HCT116 (cell line): Measurements from ENCODE around the gene QKI. TPM values are rescaled to one million over a fixed set of nuclear protein-coding genes. Genes with fewer than 3 reads are reported as not detected.

Experiments
- ATAC-seq: fragments of 200-7000 bp; cut with Tn5 transposase; 2 replicates; pipeline ENCODE4 v1.9.1; 2020; ENCODE audit warnings: mild to moderate bottlenecking, moderate library complexity
- BruUV-seq: library from RNA; stranded (reverse); fragments of 400-500 nt; replicated peaks from 2 replicates; lab custom pipeline; 2021; lab: Mats Ljungman, UMichigan
- CTCF ChIA-PET: fragments of 300-600 bp; sonication (Branson Sonifier 250); formaldehyde crosslinking; loops from one replicate; lab custom pipeline; 2021; ENCODE audit warnings: antibody characterized with exemption; lab: Charles Lee
- POLR2A ChIA-PET: fragments of 300-600, 350-600 bp; sonication (Branson Sonifier 250); formaldehyde crosslinking; loops from one replicate; lab custom pipeline; 2021; ENCODE audit warnings: antibody characterized with exemption; lab: Charles Lee
- RAD21 ChIA-PET, 2 experiments: fragments of 300-600 bp; sonication (Branson Sonifier 250); formaldehyde crosslinking; loops; one replicate each; lab custom pipeline; 2023; ENCODE audit warnings: low total read pairs in 2 of 2; ENCODE audit not compliant: uncharacterized antibody in 2 of 2, unreplicated experiment in 2 of 2, low non-redundant PET in 1 of 2; lab: Charles Lee
- DNase-seq: peaks from one replicate; pipeline ENCODE4 v3.0.0-alpha.2; 2010; ENCODE audit warnings: low read depth, low spot score
- H2AFZ ChIP-seq: fragments of 200-600 bp; shearing (Covaris generic), sonication (generic); 2 replicates; pipeline ENCODE4 v1.6.1; 2017; ENCODE audit warnings: low read depth, mixed run types, mixed read lengths, antibody characterized with exemption, low read length; ENCODE audit not compliant: poor library complexity, severe bottlenecking
- H3K27ac ChIP-seq: 2 replicates; pipeline ENCODE4 v1.5.1; 2012; ENCODE audit warnings: low read depth, low read length
- H3K27me3 ChIP-seq: fragments of 200-600 bp; sonication (generic); 2 replicates; pipeline ENCODE4 v1.6.1; 2016; ENCODE audit warnings: mixed run types, low read length, mixed read lengths; ENCODE audit not compliant: insufficient read depth
- H3K36me3 ChIP-seq, 2 experiments: fragments of 200-500 bp in 1 of 2; fragments of 200-600 bp in 1 of 2; sonication (Bioruptor generic) in 1 of 2; sonication (generic) in 1 of 2; 2 replicates each; pipeline versions ENCODE4 v1.5.1 to v1.6.1; 2014 to 2016; ENCODE audit warnings: low read length in 2 of 2, inconsistent platforms in 1 of 2, mixed read lengths in 1 of 2, mixed run types in 1 of 2; ENCODE audit not compliant: insufficient read depth in 2 of 2, control insufficient read depth in 1 of 2
- H3K4me1 ChIP-seq, 2 experiments: fragments of 200-600 bp in 1 of 2; sonication (generic) in 1 of 2; 2 replicates each; pipeline versions ENCODE4 v1.5.1 to v1.6.1; 2012 to 2017; ENCODE audit warnings: low read length in 2 of 2, inconsistent platforms in 1 of 2, mild to moderate bottlenecking in 1 of 2, mixed read lengths in 1 of 2, mixed run types in 1 of 2, moderate library complexity in 1 of 2; ENCODE audit not compliant: insufficient read depth in 2 of 2, control insufficient read depth in 1 of 2
- H3K4me2 ChIP-seq: fragments of 200-600 bp; sonication (generic); 2 replicates; pipeline ENCODE4 v1.6.1; 2017; ENCODE audit warnings: mixed run types, low read length, mixed read lengths
- H3K4me3 ChIP-seq, 2 experiments: fragments of 200-600 bp in 1 of 2; sonication (generic) in 1 of 2; replicated peaks in 1 of 2; 2 replicates each; pipeline ENCODE4 v1.5.1; 2011 to 2016; ENCODE audit warnings: low read length in 2 of 2, control low read depth in 1 of 2, low read depth in 1 of 2, mild to moderate bottlenecking in 1 of 2, mixed read lengths in 1 of 2, mixed run types in 1 of 2
- H3K79me2 ChIP-seq: fragments of 200-600 bp; sonication (generic); 2 replicates; pipeline ENCODE4 v1.6.1; 2017; ENCODE audit warnings: mild to moderate bottlenecking, mixed run types, low read length, moderate library complexity, mixed read lengths; ENCODE audit not compliant: insufficient read depth
- H3K9ac ChIP-seq: fragments of 200-600 bp; sonication (generic); 2 replicates; pipeline ENCODE4 v1.6.1; 2016; ENCODE audit warnings: low read length, mixed read lengths
- H3K9me2 ChIP-seq: fragments of 200-600 bp; sonication (generic), shearing (Covaris generic); 2 replicates; pipeline ENCODE4 v1.6.1; 2017; ENCODE audit warnings: mixed run types, mild to moderate bottlenecking, moderate library complexity; ENCODE audit not compliant: insufficient read depth
- H3K9me3 ChIP-seq, 2 experiments: fragments of 200-500 bp in 1 of 2; fragments of 200-600 bp in 1 of 2; sonication (Bioruptor generic) in 1 of 2; sonication (generic) in 1 of 2; 2 replicates each; pipeline ENCODE4 v1.6.1; 2014 to 2017; ENCODE audit warnings: low read length in 2 of 2, mixed read lengths in 2 of 2, inconsistent platforms in 1 of 2, low read depth in 1 of 2, mild to moderate bottlenecking in 1 of 2, mixed run types in 1 of 2, moderate library complexity in 1 of 2; ENCODE audit not compliant: control insufficient read depth in 1 of 2, insufficient read depth in 1 of 2
- H4K20me1 ChIP-seq: fragments of 200-600 bp; sonication (generic), shearing (Covaris generic); 2 replicates; pipeline ENCODE4 v1.6.1; 2017; ENCODE audit warnings: mixed run types, mild to moderate bottlenecking, moderate library complexity; ENCODE audit not compliant: insufficient read depth
- CBX3 ChIP-seq: IDR thresholded peaks from 2 replicates; pipeline ENCODE4 v1.6.1; 2012; ENCODE audit warnings: low read depth
- CEBPB ChIP-seq: IDR thresholded peaks from 2 replicates; pipeline ENCODE4 v1.6.1; 2012; ENCODE audit warnings: low read depth
- EZH2 ChIP-seq: fragments of 200-600 bp; sonication (generic); IDR thresholded peaks from 2 replicates; pipeline ENCODE4 v1.6.1; 2017; ENCODE audit warnings: antibody characterized with exemption, mixed run types
- EZH2phosphoT487 ChIP-seq: fragments of 200-600 bp; IDR thresholded peaks from 2 replicates; pipeline ENCODE4 v1.6.1; 2018; ENCODE audit warnings: antibody characterized with exemption, borderline replicate concordance
- FOSL1 ChIP-seq: IDR thresholded peaks from 2 replicates; pipeline ENCODE4 v1.6.1; 2012; ENCODE audit warnings: low read depth
- JUND ChIP-seq: IDR thresholded peaks from 2 replicates; pipeline ENCODE4 v1.6.1; 2012
- RAD21 ChIP-seq: IDR thresholded peaks from 2 replicates; pipeline ENCODE4 v1.6.1; 2012; ENCODE audit warnings: low read depth, mild to moderate bottlenecking
- SIN3A ChIP-seq: IDR thresholded peaks from 2 replicates; pipeline ENCODE4 v1.6.1; 2012; ENCODE audit warnings: low read depth
- SP1 ChIP-seq: IDR thresholded peaks from 2 replicates; pipeline ENCODE4 v1.6.1; 2012; ENCODE audit warnings: low read depth
- YY1 ChIP-seq: IDR thresholded peaks from 2 replicates; pipeline ENCODE4 v1.6.1; 2011; ENCODE audit warnings: low read length, low read depth, moderate library complexity, mild to moderate bottlenecking; ENCODE audit not compliant: insufficient replicate concordance; ENCODE audit errors: extremely low read depth
- ZFX ChIP-seq: fragments of 450-650 bp; IDR thresholded peaks from 2 replicates; pipeline ENCODE4 v1.6.1; 2017
- intact Hi-C: fragments of 100-400 bp; cut with micrococcal nuclease; formaldehyde crosslinking; loops from 2 replicates; pipeline ENCODE4 v1.10.0; 2022
- total RNA-seq: library from RNA; stranded (reverse); gene quantifications from one replicate; pipeline ENCODE4 v1.2.1, GENCODE V29; 2021; ENCODE audit not compliant: unreplicated experiment
- TF ChIP-seq, protein P1 (sequence below): IDR thresholded peaks from 2 replicates; pipeline ENCODE4 v1.6.1; 2012
- TF ChIP-seq, protein P2 (sequence below): IDR thresholded peaks from 2 replicates; pipeline ENCODE4 v1.6.1; 2011; ENCODE audit warnings: mild to moderate bottlenecking, low read length, moderate library complexity; ENCODE audit not compliant: insufficient replicate concordance; ENCODE audit errors: extremely low read depth
- TF ChIP-seq, protein P3 (sequence below): IDR thresholded peaks from 2 replicates; pipeline ENCODE4 v1.6.1; 2012; ENCODE audit warnings: low read depth
- TF ChIP-seq, protein P4 (sequence below), 3 experiments: fragments of 200-600 bp in 1 of 3; sonication (generic) in 1 of 3; IDR thresholded peaks in 2 of 3; conservative IDR thresholded peaks in 1 of 3; 2 replicates each; pipeline ENCODE4 v1.5.1; 2012 to 2017; ENCODE audit warnings: low read depth in 2 of 3, low read length in 2 of 3, antibody characterized with exemption in 1 of 3, borderline replicate concordance in 1 of 3, control low read depth in 1 of 3, mild to moderate bottlenecking in 1 of 3, mixed read lengths in 1 of 3, mixed run types in 1 of 3, moderate library complexity in 1 of 3; ENCODE audit not compliant: insufficient read depth in 1 of 3

The QKI gene
- total RNA-seq, 1 experiment from 2014 or later = 35.3 TPM

DNA sequence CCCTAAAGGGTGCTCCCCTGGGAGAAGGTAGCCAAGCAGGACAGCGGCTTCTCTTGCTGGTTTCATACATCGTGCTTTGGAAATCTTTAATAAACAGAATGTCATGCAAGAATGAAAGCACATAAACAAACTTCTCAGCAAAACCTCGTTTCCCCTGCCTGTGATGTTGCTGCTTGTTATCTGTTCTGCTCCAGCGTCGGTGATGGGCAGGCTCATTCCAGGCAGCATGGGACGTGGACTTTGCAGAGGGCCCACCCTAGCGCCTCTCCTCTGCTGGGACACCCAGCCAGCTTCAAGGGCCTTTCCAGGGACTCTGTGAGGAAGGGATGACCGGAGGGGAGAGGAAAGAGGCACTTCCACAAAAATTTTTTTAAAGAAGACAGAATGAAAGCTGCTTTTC lies 197.7 kb downstream of the QKI start (continued):
- TF ChIP-seq, protein P1, sequence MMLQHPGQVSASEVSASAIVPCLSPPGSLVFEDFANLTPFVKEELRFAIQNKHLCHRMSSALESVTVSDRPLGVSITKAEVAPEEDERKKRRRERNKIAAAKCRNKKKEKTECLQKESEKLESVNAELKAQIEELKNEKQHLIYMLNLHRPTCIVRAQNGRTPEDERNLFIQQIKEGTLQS = no peak
- TF ChIP-seq CBX3 = no peak
- no peak for TF ChIP-seq CEBPB
- TF ChIP-seq, protein P2, sequence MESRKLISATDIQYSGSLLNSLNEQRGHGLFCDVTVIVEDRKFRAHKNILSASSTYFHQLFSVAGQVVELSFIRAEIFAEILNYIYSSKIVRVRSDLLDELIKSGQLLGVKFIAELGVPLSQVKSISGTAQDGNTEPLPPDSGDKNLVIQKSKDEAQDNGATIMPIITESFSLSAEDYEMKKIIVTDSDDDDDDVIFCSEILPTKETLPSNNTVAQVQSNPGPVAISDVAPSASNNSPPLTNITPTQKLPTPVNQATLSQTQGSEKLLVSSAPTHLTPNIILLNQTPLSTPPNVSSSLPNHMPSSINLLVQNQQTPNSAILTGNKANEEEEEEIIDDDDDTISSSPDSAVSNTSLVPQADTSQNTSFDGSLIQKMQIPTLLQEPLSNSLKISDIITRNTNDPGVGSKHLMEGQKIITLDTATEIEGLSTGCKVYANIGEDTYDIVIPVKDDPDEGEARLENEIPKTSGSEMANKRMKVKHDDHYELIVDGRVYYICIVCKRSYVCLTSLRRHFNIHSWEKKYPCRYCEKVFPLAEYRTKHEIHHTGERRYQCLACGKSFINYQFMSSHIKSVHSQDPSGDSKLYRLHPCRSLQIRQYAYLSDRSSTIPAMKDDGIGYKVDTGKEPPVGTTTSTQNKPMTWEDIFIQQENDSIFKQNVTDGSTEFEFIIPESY = no peak
- TF ChIP-seq EZH2 = no peak
- TF ChIP-seq SIN3A = no peak
- no peak for TF ChIP-seq ZFX
- TF ChIP-seq, all 23 proteins: peak for 0

DNA sequence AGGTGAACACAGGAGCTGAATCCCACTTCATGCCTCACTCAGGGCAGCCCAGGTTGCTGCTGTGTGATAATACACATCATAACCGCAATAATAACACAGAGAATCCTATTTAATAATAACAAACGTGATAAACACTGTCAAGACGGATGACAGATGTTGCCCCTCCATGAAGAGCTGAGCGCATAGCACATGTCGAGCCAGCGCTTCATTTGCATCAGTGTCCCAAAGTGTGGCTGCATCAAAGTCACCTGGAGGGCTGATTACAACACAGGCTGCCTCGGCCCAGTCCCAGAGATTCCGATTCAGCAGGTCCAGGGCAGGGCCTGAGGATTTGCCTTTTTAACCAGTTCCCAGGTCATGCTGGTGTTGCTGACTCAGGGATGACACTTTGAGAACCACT lies 198.5 kb downstream of the QKI start:
- TF ChIP-seq, protein P1 = no peak
- TF ChIP-seq, protein P3, sequence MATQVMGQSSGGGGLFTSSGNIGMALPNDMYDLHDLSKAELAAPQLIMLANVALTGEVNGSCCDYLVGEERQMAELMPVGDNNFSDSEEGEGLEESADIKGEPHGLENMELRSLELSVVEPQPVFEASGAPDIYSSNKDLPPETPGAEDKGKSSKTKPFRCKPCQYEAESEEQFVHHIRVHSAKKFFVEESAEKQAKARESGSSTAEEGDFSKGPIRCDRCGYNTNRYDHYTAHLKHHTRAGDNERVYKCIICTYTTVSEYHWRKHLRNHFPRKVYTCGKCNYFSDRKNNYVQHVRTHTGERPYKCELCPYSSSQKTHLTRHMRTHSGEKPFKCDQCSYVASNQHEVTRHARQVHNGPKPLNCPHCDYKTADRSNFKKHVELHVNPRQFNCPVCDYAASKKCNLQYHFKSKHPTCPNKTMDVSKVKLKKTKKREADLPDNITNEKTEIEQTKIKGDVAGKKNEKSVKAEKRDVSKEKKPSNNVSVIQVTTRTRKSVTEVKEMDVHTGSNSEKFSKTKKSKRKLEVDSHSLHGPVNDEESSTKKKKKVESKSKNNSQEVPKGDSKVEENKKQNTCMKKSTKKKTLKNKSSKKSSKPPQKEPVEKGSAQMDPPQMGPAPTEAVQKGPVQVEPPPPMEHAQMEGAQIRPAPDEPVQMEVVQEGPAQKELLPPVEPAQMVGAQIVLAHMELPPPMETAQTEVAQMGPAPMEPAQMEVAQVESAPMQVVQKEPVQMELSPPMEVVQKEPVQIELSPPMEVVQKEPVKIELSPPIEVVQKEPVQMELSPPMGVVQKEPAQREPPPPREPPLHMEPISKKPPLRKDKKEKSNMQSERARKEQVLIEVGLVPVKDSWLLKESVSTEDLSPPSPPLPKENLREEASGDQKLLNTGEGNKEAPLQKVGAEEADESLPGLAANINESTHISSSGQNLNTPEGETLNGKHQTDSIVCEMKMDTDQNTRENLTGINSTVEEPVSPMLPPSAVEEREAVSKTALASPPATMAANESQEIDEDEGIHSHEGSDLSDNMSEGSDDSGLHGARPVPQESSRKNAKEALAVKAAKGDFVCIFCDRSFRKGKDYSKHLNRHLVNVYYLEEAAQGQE = no peak
- no peak for TF ChIP-seq EZH2phosphoT487
- TF ChIP-seq RAD21 = no peak
- no peak for TF ChIP-seq JUND
- no peak for TF ChIP-seq EZH2
- TF ChIP-seq, protein P4, sequence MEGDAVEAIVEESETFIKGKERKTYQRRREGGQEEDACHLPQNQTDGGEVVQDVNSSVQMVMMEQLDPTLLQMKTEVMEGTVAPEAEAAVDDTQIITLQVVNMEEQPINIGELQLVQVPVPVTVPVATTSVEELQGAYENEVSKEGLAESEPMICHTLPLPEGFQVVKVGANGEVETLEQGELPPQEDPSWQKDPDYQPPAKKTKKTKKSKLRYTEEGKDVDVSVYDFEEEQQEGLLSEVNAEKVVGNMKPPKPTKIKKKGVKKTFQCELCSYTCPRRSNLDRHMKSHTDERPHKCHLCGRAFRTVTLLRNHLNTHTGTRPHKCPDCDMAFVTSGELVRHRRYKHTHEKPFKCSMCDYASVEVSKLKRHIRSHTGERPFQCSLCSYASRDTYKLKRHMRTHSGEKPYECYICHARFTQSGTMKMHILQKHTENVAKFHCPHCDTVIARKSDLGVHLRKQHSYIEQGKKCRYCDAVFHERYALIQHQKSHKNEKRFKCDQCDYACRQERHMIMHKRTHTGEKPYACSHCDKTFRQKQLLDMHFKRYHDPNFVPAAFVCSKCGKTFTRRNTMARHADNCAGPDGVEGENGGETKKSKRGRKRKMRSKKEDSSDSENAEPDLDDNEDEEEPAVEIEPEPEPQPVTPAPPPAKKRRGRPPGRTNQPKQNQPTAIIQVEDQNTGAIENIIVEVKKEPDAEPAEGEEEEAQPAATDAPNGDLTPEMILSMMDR (IDR thresholded peaks at IDR 0.05 in 2 of 3, conservative IDR thresholded peaks at IDR 0.05 in 1 of 3; ENCODE audit: borderline replicate concordance in 1 of 3, insufficient read depth in 1 of 3, low read depth in 2 of 3, low read length in 2 of 3) = no peak
- no peak for TF ChIP-seq SP1
- TF ChIP-seq YY1 = no peak
- TF ChIP-seq, protein P2 = no peak
- TF ChIP-seq FOSL1 = no peak
- Histone ChIP-seq H4K20me1 (no peaks in the 10 kb centered on the region), H2AFZ (no peak overlapping the region), H3K9ac (no peak overlapping the region), H3K9me3 (no peaks in the 10 kb centered on the region), H3K9me2 (no peaks in the 10 kb centered on the region), H3K4me2 (no peak overlapping the region), H3K79me2 (no peaks in the 10 kb centered on the region), H3K27me3 (no peaks in the 10 kb centered on the region), H3K4me3 (no peak overlapping the region), H3K4me1 (no peaks in the 10 kb centered on the region), H3K36me3 (no peaks in the 10 kb centered on the region), H3K27ac (no peak overlapping the region)
- DNase-seq (no peak), ATAC-seq (no peak)
- intact Hi-C loops = no loop called here
- ChIA-PET POLR2A (no interaction called here), CTCF (no interaction called here), RAD21 (no interaction called here)
- no TSS peak for BruUV-seq
